CD4-positive, alpha-beta memory T cell (primary cell): Measurements from ENCODE around the gene ARHGAP9. TPM values are rescaled to one million over a fixed set of nuclear protein-coding genes. Genes with fewer than 3 reads are reported as not detected.
A peak's percentile ranks its signal among the peaks of the same experiment; 100 is the strongest.

ENCODE experiments used
- CTCF ChIA-PET: fragments of 350-600 bp; sonication (Branson Sonifier 250); formaldehyde crosslinking; loops from one replicate; lab custom pipeline; 2021; ENCODE audit warnings: inconsistent platforms; ENCODE audit not compliant: partially characterized antibody; lab: Charles Lee
- POLR2A ChIA-PET: fragments of 350-600 bp; sonication (Branson Sonifier 250); formaldehyde crosslinking; loops from one replicate; lab custom pipeline; 2021; ENCODE audit not compliant: partially characterized antibody; lab: Charles Lee
- DNase-seq, 5 donors: peaks; one replicate each; pipeline versions ENCODE4 v3.0.0 to v3.0.0-alpha.2; 2020 to 2022; ENCODE audit warnings: mixed read lengths in 1 of 5
- H3K27ac ChIP-seq: one replicate; pipeline ENCODE4 v1.7.0; 2013; ENCODE audit warnings: low read depth, low read length
- H3K27me3 ChIP-seq: 2 replicates; pipeline ENCODE4 v1.7.0; 2013; ENCODE audit warnings: mild to moderate bottlenecking, low read length, moderate library complexity; ENCODE audit not compliant: insufficient read depth
- H3K36me3 ChIP-seq: 2 replicates; pipeline ENCODE4 v1.7.0; 2013; ENCODE audit warnings: mild to moderate bottlenecking, low read length, moderate library complexity; ENCODE audit not compliant: insufficient read depth
- H3K4me1 ChIP-seq: 2 replicates; pipeline ENCODE4 v1.7.0; 2013; ENCODE audit warnings: mild to moderate bottlenecking, low read length, moderate library complexity; ENCODE audit not compliant: insufficient read depth
- H3K4me3 ChIP-seq, 2 donors: one replicate each; pipeline ENCODE4 v1.7.0; 2013; ENCODE audit warnings: low read length in 2 of 2, mild to moderate bottlenecking in 1 of 2
- H3K9me3 ChIP-seq, 2 donors: one replicate each; pipeline ENCODE4 v1.7.0; 2013; ENCODE audit warnings: low read length in 2 of 2, control low read depth in 1 of 2; ENCODE audit not compliant: control insufficient read depth in 1 of 2
- H3K27ac Mint-ChIP-seq, 7 donors: one replicate each; pipeline ENCODE4 v1.8.0; 2020 to 2021; ENCODE audit warnings: mixed read lengths in 7 of 7, mild to moderate bottlenecking in 6 of 7, inconsistent platforms in 3 of 7, moderate library complexity in 3 of 7
- H3K27me3 Mint-ChIP-seq, 2 donors: one replicate each; pipeline ENCODE4 v1.8.0; 2020 to 2021; ENCODE audit warnings: mixed read lengths in 2 of 2
- H3K36me3 Mint-ChIP-seq, 2 donors: one replicate each; pipeline ENCODE4 v1.8.0; 2020 to 2021; ENCODE audit warnings: mixed read lengths in 2 of 2, inconsistent platforms in 1 of 2, mild to moderate bottlenecking in 1 of 2
- H3K4me1 Mint-ChIP-seq, 4 donors: one replicate each; pipeline ENCODE4 v1.8.0; 2020 to 2021; ENCODE audit warnings: mixed read lengths in 4 of 4, mild to moderate bottlenecking in 1 of 4
- H3K4me3 Mint-ChIP-seq, 8 donors: one replicate each; pipeline ENCODE4 v1.8.0; 2020 to 2021; ENCODE audit warnings: mixed read lengths in 8 of 8, mild to moderate bottlenecking in 7 of 8, moderate library complexity in 6 of 8, inconsistent platforms in 3 of 8
- H3K9me3 Mint-ChIP-seq, 8 donors: one replicate each; pipeline ENCODE4 v1.8.0; 2020 to 2021; ENCODE audit warnings: mixed read lengths in 8 of 8, mild to moderate bottlenecking in 5 of 8, inconsistent platforms in 3 of 8, moderate library complexity in 1 of 8
- intact Hi-C: fragments of 100-400 bp; cut with micrococcal nuclease; formaldehyde crosslinking; loops from one replicate; pipeline ENCODE4 v1.15.1; 2023
- polyA plus RNA-seq, 2 donors: library from polyadenylated mRNA; unstranded; fragments of 300-500 nt; fragmentation: Illumina TruSeq; gene quantifications; one replicate each; pipeline ENCODE4 v1.2.3, GENCODE V29; 2021
- total RNA-seq, 2 experiments: library from RNA; stranded (reverse); gene quantifications; one replicate each; pipeline ENCODE4 v1.2.3, GENCODE V29; 2021

The ARHGAP9 gene
- total and polyA plus RNA-seq, 4 experiments from 2014 or later, result 206 to 278 (median 241) TPM

DNA sequence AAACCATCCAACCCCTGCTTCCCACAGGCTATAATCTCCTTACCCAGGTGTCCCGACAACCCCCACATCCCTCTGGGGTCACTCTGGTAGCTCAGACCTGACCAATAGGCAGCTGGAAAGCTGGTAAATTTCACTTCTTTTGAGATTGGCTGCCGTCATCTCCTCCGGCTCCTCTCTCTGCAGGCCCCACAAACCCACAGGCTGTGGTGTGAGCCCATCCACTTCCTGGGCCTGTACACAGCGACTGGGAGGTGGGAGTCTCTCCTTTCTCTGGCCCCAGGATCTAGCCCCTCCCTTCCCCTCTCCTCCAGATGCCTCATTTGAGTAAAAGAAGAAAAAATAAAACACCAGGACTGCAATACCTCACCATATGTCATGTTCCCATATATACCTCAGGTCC, 44.4 kb downstream of the ARHGAP9 start:
- Histone ChIP-seq H3K9me3 (no peaks in the 10 kb centered on the region), H3K36me3 (no peaks in the 10 kb centered on the region), H3K27me3 (no peaks in the 10 kb centered on the region), H3K27ac (no peak overlapping the region), H3K4me3 (no peak overlapping the region), H3K4me1 (peaks cover 8% of the 10 kb centered on the region)
- Mint-ChIP-seq H3K4me1 (peaks cover 8 to 17% (median 14%) of the 10 kb centered on the region in 4 donors), H3K27ac (peak overlapping the region in 5 of 7 donors; percentile 22 to 82 (median 64)), H3K4me3 (peak overlapping the region in 2 of 8 donors; percentile 14 to 32), H3K9me3 (no peaks in the 10 kb centered on the region), H3K36me3 (peaks cover 0 to 4% of the 10 kb centered on the region in 2 donors), H3K27me3 (peaks cover 0 to 2% of the 10 kb centered on the region in 2 donors)
- intact Hi-C loops, result no loop called here
- POLR2A ChIA-PET, result interaction anchor here (1.1 kb wide), 1 partner anchor 23 kb away, joined by 3 read pairs; no protein-coding TSS in a partner anchor
- no peak for DNase-seq
- CTCF ChIA-PET, result interaction anchor here (1.7 to 3.0 kb wide), 3 partner anchors 18 to 23 kb away, joined by 8 to 16 read pairs (median 8); partner anchors contain the start of genes GLI1 and INHBE

DNA sequence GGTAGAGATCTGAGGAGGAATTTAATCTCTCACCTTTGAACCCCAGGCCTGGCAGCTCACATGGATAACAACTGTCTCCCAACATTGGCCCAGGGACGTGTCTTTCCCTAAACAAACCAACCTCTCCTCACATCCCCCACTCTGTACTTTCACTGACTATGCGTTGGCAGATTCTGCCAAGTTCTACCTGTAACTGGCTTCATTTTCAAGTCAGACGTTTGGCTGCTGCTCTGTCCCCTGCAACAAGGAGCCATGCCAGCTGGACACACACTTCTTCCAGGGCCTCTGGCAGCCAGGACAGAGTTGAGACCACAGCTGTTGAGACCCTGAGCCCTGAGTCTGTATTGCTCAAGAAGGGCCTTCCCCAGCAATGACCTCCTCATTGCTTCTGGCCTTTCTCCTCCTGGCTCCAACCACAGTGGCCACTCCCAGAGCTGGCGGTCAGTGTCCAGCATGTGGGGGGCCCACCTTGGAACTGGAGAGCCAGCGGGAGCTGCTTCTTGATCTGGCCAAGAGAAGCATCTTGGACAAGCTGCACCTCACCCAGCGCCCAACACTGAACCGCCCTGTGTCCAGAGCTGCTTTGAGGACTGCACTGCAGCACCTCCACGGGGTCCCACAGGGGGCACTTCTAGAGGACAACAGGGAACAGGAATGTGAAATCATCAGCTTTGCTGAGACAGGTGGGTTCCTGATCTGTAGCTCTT, 45.0 kb downstream of the ARHGAP9 start, which contains the start of gene INHBC:
Gene INHBC (plus strand): TSS at position 268 of the 707 bp plus-strand sequence. CDS start 103 bp downstream, at position 371.
- ChIA-PET CTCF (interaction anchor here (1.3 to 3.0 kb wide), 4 partner anchors 18 to 24 kb away, joined by 3 to 16 read pairs (median 8); partner anchors contain the start of genes GLI1 and INHBE), POLR2A (interaction anchor here (1.1 kb wide), 1 partner anchor 24 kb away, joined by 3 read pairs; no protein-coding TSS in a partner anchor)
- peaks cover 13 to 23% (median 19%) of the 10 kb centered on the region in 4 donors for H3K4me1 Mint-ChIP-seq
- peak within 1 kb of the TSS in 6 of 7 donors; percentile 22 to 84 (median 68) for H3K27ac Mint-ChIP-seq
- H3K9me3 Mint-ChIP-seq, result no peaks in the 10 kb centered on the region
- H3K4me1 ChIP-seq, result peaks cover 13% of the 10 kb centered on the region
- H3K27me3 Mint-ChIP-seq, result peaks cover 0 to 2% of the 10 kb centered on the region in 2 donors
- no peaks in the 10 kb centered on the region for H3K9me3 ChIP-seq
- peak within 1 kb of the TSS in 2 of 8 donors; percentile 14 to 32 for H3K4me3 Mint-ChIP-seq
- no peak within 1 kb of the TSS for H3K4me3 ChIP-seq
- H3K27ac ChIP-seq, result no peak within 1 kb of the TSS
- peaks cover 0 to 10% of the 10 kb centered on the region in 2 donors for H3K36me3 Mint-ChIP-seq
- DNase-seq, result no peak
- intact Hi-C loops, result no loop called here
- H3K36me3 ChIP-seq, result no peaks in the 10 kb centered on the region
- no peaks in the 10 kb centered on the region for H3K27me3 ChIP-seq

DNA sequence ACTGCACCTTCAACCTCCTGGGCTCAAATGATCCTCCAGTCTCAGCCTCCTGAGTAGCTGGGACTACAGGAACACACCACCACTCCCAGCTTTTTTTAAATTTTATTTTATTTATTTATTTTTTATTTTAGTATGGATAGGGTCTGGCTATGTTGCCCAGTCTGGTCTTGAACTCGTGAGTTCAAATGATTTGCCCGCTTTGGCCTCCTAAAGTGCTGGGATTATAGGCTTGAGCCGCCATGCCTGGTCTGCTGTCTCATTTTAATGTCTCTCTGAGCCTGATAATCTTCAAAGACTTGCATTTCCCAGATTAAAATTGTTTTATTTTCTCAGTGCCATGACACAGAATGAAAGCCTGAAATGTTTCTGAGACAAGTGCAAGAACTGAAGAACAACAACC, 46.3 kb downstream of the ARHGAP9 start:
- Histone ChIP-seq H3K4me3 (no peak overlapping the region), H3K27me3 (no peaks in the 10 kb centered on the region), H3K4me1 (peaks cover 21% of the 10 kb centered on the region), H3K36me3 (no peaks in the 10 kb centered on the region), H3K27ac (no peak overlapping the region), H3K9me3 (no peaks in the 10 kb centered on the region)
- Mint-ChIP-seq H3K9me3 (no peaks in the 10 kb centered on the region), H3K4me3 (no peak overlapping the region), H3K27me3 (peaks cover 0 to 2% of the 10 kb centered on the region in 2 donors), H3K4me1 (peaks cover 17 to 31% (median 28%) of the 10 kb centered on the region in 4 donors), H3K27ac (no peak overlapping the region), H3K36me3 (peaks cover 0 to 12% of the 10 kb centered on the region in 2 donors)
- no peak for DNase-seq
- ChIA-PET CTCF (interaction anchor here (1.1 to 1.7 kb wide), 5 partner anchors 9 to 80 kb away, joined by 3 to 11 read pairs (median 4); partner anchors contain the start of gene INHBE), POLR2A (interaction anchor here (0.7 kb wide), 1 partner anchor 116 kb away, joined by 3 read pairs; no protein-coding TSS in a partner anchor)
- intact Hi-C loops, result no loop called here

DNA sequence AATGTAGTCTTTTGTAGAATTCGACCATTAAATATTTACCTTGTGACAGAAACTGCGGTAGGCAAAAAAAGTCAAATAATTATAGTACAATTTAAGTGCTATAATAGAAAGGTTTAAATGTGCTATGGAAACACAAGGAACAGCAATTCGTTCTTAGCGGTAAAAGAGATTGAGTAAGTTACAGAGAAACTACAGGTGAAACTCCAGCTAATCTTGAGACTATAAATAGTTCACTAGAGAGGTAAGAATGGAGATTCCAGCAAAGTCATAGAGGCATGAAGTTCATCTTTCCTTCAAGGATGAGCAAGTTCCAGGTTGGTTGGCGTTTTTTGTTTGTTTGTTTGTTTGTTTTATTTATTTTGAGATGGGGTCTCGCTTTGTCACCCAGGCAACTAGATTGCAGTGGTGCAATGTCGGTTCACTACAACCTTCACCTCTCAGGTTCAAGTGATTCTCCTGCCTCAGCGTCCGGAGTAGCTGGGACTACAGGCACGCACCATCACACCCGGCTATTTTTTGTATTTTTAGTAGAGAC, 47.9 kb downstream of the ARHGAP9 start:
- peak overlapping the region; percentile 97 to 100 (median 99) for H3K27ac Mint-ChIP-seq
- Histone ChIP-seq H3K4me3 (peak overlapping the region in 1 of 2 donors; percentile 58), H3K4me1 (peaks cover 21% of the 10 kb centered on the region), H3K27me3 (no peaks in the 10 kb centered on the region), H3K27ac (peak overlapping the region; percentile 90), H3K9me3 (no peaks in the 10 kb centered on the region), H3K36me3 (no peaks in the 10 kb centered on the region)
- POLR2A ChIA-PET, result interaction anchor here (0.7 kb wide), 1 partner anchor 27 kb away, joined by 5 read pairs; no protein-coding TSS in a partner anchor
- peaks cover 20 to 42% (median 34%) of the 10 kb centered on the region in 4 donors for H3K4me1 Mint-ChIP-seq
- H3K36me3 Mint-ChIP-seq, result peaks cover 0 to 15% of the 10 kb centered on the region in 2 donors
- H3K4me3 Mint-ChIP-seq, result peak overlapping the region; percentile 90 to 97 (median 95)
- no peaks in the 10 kb centered on the region for H3K27me3 Mint-ChIP-seq
- intact Hi-C loops, result loop anchor here (1.0 kb wide), 1 partner anchor 28 kb away; the partner anchor contains the start of gene GLI1
- no peaks in the 10 kb centered on the region for H3K9me3 Mint-ChIP-seq
- DNase-seq, result no peak
- CTCF ChIA-PET, result interaction anchor here (0.8 to 1.8 kb wide), 4 partner anchors 11 to 45 kb away, joined by 3 to 11 read pairs (median 4); no protein-coding TSS in a partner anchor

DNA sequence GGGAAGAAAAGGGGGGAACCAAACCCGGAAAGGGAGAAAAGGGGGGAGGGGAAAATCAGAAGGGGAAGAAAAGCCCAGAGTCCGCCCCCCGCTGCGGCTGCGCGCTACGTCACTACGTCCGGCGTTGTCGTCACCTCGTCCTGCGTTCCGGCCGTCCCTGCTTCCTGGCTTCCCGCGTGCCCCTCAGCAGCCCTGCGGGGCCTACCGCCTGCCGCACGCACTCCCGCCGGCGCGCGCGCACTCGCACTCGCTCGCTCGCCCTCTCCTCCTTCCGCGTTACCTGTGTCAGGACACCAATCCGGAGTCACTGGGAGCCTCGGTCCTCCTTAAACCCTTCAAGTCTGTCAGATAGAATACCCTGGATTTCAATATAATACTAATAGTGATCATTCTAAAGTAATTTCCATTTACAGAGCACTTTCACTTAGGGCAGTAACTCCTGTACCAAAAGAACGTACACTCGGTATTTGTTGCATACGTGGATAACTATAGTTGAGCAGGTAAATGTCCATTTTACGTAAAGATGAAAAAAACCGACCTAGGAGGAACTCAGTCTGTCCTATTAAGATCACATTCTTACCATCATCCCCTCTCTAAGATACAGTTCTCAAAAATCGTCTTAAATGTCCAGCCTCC, 48.6 kb downstream of the ARHGAP9 start, which contains the start of gene R3HDM2:
Gene R3HDM2 (minus strand): TSS at position 113 of the 636 bp plus-strand sequence. CDS start 120,615 bp downstream, outside the sequence.
- no peaks in the 10 kb centered on the region for H3K9me3 Mint-ChIP-seq
- no peaks in the 10 kb centered on the region for H3K27me3 Mint-ChIP-seq
- H3K27ac Mint-ChIP-seq, result peak within 1 kb of the TSS; percentile 97 to 100 (median 100)
- Histone ChIP-seq H3K9me3 (no peaks in the 10 kb centered on the region), H3K36me3 (no peaks in the 10 kb centered on the region), H3K27ac (peak within 1 kb of the TSS; percentile 90), H3K27me3 (no peaks in the 10 kb centered on the region), H3K4me3 (peak within 1 kb of the TSS; percentile 33 to 67), H3K4me1 (peaks cover 21% of the 10 kb centered on the region)
- peak; percentile 94 to 96 (median 95) for DNase-seq
- intact Hi-C loops, result loop anchor here (1.0 kb wide), 1 partner anchor 28 kb away; the partner anchor contains the start of gene GLI1
- CTCF ChIA-PET, result interaction anchor here (1.3 to 1.8 kb wide), 2 partner anchors 23 to 27 kb away, joined by 4 to 11 read pairs; no protein-coding TSS in a partner anchor
- H3K4me1 Mint-ChIP-seq, result peaks cover 24 to 48% (median 39%) of the 10 kb centered on the region in 4 donors
- peak within 1 kb of the TSS; percentile 97 to 100 (median 99) for H3K4me3 Mint-ChIP-seq
- POLR2A ChIA-PET, result no interaction called here
- peaks cover 4 to 20% of the 10 kb centered on the region in 2 donors for H3K36me3 Mint-ChIP-seq

DNA sequence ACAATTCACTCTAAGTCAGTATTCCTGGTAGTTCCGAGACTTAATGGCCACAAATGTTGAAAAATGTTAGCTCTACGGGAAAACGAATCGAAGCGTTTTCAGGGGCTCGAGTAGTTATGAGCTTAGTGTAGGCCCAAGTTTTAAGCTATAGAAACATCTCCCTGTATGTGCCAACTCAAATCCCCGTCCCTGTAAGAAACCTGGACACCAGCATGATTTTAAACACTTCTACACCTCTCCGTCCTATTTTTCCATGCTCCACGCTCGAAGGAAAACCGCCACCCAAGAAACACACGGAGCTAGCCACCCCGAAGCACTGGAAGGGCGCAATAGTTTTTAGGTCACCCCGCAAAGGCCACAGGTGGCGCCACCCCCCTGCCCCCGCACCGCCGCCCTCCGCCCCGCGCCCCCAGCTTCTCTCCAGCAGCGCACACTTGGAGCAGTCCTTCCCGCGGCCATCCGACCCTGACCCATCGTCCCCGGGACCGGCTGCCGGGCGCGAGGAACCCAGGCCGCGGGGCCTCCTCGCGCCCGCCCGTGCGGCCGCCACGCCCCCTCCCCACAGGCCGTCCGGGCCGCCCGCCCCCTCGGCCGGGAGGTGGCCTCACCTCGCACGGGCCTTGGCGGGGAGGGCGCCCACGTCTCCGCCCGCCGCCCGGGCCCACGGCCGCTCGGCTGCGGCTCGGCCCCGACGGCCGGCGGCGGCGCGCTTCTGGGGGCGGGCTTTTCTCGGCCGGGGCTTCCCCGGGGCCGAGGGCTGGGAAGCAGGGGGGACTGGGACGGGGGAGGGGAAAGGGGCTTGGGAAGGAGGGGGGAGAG, 49.3 kb downstream of the ARHGAP9 start:
- Mint-ChIP-seq H3K27ac (peak overlapping the region; percentile 97 to 100 (median 100)), H3K27me3 (no peaks in the 10 kb centered on the region), H3K36me3 (peaks cover 7 to 20% of the 10 kb centered on the region in 2 donors), H3K4me1 (peaks cover 26 to 47% (median 38%) of the 10 kb centered on the region in 4 donors), H3K4me3 (peak overlapping the region; percentile 97 to 100 (median 99)), H3K9me3 (no peaks in the 10 kb centered on the region)
- Histone ChIP-seq H3K4me1 (peaks cover 21% of the 10 kb centered on the region), H3K9me3 (no peaks in the 10 kb centered on the region), H3K36me3 (no peaks in the 10 kb centered on the region), H3K27me3 (no peaks in the 10 kb centered on the region), H3K27ac (peak overlapping the region; percentile 90), H3K4me3 (peak overlapping the region; percentile 14 to 67)
- CTCF ChIA-PET, result interaction anchor here (0.9 to 1.8 kb wide), 5 partner anchors 9 to 153 kb away, joined by 3 to 14 read pairs (median 5); partner anchors contain the start of gene GLI1
- DNase-seq, result peak in 4 of 5 donors; percentile 51 to 61 (median 58)
- intact Hi-C loops, result no loop called here
- POLR2A ChIA-PET, result interaction anchor here (0.6 to 1.8 kb wide), 15 partner anchors 10 to 743 kb away, joined by 3 to 17 read pairs (median 3); partner anchors contain the start of genes ARHGAP9, GLI1, PRIM1 and PTGES3
